HG02588 (cell line): ENCODE results near the gene PRR36.
"Not testable (repeated sequence)": the region's sequence is repeated elsewhere in the genome, so short reads cannot be mapped to it uniquely, and the experiment has no call there.

Experiments
- ATAC-seq: cut with Tn5 transposase; IDR thresholded peaks from one replicate; pipeline ENCODE4 v1.9.1; 2021; ENCODE audit warnings: mild to moderate bottlenecking, moderate library complexity; ENCODE audit not compliant: unreplicated experiment

The PRR36 gene

DNA sequence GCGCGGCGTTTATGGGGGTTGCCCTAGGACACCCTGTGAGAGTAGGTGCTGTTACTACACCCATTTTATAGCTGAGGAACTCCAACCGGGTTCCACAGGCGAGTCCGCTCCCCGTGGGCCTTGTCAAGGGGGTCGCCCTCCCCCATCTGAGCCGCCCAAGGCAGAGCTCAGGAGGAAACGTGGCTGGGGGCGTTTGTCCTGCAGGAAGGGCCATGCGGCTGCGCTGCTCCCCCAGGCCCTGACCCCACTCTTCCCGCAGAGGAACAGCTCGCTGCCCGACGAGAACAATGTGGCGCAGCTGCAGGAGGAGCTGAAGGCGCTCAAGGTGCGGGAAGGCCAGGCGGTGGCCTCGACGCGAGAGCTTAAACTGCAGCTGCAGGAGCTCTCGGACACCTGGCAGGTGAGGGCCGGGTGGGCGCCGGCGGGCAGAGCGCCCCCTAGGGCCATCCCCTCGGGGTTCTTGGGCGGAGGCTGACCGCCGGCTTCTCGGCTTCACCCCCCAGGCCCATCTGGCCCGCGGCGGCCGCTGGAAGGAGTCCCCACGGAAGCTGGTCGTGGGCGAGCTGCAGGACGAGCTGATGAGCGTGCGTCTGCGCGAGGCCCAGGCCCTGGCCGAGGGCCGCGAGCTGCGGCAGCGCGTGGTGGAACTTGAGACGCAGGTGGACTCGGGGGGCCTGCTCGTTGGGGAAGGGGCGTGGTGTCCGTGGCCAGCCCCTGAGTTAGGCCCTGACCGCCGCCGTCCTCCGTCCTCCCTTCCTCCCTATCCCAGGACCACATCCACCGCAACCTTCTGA is 12.4 kb downstream of the PRR36 start:
- ATAC-seq = no peak

DNA sequence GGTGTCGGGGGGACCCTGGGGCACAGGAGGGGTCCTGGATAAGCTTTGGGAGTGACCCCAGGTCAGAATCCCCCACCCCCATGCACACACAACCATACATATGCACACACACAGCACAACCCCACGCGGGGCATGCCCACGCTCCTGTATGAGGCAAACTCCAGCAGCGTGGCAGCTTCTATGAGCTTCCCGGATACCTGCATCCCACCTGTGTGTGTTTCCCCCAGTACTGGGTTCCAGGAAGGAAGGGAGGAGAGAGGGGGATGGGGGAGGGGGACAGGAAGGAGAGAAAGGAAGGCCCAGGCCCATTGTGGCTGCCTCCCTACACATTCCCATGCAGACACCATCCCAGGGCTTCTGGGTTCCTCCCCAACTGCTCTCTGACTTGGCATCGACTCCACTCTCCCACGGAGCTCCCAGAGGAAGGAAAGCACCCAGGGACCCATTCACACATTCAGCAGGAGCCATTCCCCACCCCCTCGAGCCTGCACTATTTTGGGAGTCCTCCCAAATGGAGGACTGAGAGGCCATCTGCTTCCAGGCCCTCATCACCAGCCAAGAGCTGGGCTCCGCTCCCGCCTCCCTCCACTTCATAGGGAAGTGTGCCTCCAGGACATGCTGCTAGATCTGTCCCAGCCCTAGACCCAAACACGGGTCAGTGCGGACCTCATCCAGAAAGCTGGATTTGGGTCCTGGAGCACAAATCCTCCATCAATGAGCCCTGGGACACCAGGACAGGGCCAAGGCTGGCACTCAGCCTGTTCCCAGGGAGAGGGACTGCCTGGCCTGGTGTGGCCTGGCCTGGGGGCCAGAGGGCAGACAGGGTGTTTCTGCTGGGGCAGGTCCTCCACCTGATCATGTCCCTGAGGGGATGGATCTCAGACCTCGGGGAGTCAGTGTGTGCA is 13.2 kb downstream of the PRR36 start:
- no peak for ATAC-seq

DNA sequence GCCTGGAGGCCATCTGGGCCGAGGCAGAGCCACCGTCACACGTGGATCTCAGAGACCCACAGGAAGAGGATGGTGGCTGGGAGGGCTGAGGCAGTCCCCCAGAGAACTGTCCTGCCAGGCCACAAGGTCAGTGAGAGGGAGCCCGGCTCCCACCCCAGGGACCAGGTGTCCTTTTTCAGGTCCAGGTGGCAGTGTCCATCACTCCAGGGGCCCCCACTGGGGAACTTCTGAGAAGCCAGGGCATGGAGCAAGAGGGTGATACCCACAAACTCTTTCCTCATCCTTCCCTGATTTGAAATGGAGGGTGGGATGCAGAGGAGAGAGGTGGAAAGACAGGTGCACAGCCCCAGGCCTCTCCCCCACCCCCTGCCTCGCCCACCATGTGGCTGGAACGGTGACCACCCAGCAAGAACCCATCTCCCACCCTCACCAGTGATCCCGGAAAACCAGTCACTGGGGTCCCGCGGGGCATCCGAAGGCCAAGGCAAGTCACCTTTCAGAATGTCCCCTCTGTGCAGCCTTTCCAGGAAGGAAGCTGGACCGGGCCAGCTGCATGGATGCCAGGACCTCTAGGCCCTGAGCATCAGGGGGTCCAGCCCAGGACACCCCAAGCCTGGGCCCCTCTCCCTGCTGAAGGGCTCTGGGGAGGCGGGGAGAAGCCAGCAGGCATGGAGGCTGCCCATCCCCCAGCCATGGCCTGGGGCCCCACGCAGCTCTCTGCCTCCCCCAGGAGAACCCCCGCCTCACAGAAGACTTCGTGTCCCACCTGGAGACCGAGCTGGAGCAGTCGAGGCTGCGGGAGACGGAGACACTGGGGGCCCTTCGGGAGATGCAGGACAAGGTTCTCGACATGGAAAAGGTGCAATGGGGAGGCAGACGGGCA is 14.1 kb downstream of the PRR36 start:
- ATAC-seq = no peak

DNA sequence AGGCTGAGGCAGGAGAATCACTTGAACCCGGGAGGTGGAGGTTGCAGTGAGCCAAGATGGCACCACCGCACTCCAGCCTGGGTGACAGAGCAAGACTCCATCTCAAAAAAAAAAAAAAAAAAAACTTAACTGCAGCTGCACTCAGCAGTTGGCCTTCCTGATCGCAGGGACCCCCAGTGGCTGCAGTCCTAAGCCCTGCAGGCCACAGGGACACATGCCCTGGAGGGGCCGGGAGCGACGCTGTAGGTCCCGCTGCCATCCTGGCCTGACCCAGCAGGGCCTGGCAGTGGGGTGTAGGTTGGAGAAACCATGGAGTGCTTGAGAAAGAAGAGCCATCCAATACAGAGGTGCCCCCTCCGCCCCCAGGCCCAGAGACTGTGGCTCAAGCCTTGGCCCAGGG is 15.1 kb downstream of the PRR36 start:
- ATAC-seq = not testable (repeated sequence)

DNA sequence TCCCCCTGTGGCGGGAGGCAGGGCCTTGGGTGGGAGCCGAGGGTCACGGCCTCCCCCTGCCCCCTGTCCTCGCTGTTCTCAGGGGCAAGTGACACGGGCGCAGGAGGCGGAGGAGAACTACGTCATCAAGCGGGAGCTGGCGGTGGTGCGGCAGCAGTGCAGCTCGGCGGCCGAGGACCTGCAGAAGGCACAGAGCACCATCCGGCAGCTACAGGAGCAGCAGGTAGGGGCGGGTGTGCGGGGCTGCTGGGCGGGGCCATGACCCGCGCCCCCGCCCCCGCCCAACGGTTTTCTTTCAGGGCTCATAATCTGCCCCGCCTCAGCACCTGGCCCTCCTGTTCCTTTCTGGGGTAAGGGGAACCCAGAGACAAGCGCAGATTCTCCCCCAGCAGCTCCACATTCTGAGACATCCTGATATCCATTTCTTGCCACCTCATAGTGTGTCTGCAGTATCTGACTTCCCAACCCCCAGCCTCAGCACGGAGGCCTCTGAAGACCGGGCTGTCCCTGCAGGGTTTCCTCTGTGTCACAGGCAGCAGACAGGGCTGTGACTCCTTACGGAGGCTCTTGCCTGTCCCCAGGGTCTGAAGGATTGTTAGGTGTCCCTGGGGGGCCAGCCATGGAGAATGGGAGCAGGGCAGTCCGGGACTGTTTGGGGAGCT is 15.9 kb downstream of the PRR36 start:
- ATAC-seq = no peak

DNA sequence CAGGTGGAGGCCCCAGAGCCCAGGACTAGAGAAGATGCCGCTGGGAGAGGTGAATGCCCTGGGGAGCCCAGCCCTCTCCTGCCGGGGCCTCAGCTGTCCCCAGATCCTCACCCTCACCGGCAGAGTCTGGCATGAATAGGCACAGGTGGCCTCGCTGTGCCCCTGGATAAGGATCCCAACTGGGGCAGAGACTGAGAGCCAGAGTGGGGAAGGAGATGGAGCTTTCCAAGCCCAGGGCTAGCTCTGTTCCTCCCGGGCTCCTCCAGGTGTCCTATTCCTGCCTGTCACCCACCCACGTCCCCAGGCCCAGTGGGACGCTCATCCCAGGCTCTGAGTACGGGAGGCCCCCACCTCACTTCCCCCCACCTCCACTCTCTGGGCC is 16.5 kb downstream of the PRR36 start:
- ATAC-seq = no peak

DNA sequence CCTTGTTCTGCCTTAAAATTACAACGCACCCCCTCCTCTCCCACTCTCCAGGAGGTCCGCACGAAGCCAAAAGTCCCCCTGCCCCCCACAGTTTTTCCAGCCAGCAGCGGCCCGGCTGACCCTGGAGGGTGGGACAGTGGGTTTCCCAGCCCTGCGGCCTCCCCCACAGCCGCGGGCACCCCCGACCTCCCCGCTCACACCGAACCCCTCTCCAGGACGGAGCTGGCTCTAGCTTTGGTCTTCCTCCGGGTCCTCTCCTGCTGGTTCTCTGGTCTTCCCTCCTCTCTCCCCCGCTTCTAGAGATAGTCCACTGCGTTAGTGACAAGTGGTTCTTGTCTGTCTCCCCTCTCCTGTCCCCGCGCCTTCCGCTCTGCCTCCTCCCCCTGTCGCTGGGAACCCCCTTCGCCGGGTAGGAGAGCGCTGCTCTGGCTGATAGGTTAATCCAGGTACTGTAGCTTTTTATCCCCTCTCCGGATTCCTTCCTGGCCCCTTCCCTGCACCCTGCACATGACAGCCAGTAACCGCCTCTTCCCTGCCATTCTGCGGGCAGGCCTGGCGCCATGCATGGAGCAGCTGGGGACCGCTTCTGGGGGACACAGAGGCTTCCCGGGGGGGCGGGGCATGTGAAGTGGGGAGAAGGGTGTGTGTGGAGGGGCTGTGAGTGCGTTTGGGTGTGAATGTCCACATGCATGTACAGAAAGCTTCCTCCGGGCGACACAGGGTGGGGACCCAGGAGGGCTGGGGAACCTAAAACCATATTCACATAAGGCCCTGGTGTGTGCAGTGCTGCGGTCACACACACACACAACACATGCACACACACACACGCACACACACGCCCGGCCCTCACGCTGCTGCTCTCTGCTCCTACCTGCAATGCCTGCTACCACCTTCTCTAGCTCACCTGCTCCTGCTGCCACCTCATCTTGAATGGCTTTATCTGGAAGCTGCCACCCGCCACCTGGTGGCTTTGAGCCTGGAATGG is 17.2 kb downstream of the PRR36 start:
- no peak for ATAC-seq

DNA sequence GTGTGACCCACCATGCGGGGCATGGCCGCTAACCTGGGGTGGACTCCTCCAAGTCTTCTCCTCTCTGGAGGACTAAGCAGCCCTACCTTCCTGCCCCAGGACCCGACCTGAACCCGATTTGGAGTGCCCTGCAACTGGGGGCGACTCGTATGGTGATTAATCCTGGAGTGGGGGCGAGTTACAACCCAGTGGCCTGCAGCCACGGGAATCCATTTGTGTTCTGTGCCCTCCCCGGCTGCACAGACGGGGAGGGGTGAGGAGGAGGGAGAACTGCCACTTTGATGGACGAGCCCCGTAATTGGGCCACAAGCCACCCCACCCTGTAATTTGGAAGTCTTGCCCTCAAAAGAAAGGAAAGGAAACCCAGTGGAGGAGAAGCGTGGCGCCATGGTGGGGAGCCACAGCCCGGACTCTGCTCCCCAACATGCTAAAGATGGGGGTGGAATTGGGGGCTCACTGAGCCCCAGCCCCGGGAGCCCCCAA is 18.0 kb downstream of the PRR36 start:
- no peak for ATAC-seq

DNA sequence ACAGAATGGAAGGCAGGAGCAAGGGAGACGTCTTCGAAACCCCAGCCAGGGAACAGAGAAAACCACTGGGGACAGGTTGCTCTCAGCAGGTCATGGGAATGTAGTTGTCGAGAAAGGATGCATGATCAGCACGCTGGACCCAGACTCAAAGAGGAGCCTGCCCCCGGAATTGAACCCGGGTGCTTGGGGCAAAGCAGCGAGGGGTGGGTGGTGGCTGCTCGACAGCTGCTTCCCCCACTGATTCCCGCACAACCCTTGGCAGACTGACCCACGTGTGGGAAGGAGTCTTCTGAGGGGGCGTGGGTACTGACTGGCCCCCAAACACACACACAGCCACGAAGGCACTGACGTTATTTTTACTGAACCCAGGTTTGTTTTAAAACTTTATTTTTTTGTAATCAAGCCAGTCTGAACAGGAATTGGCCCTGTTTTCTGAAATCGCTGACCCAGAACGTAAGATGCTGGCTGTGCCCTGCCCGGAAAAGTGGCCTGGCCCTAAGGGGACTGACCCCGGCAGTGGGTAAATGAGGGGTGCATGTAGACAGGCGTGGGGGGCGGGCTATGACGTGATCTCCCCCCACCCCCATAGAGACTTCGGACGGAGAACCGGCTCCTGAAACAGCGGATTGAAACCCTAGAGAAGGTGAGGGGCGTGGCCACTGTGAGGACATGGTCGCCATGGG is 18.6 kb downstream of the PRR36 start:
- no peak for ATAC-seq

DNA sequence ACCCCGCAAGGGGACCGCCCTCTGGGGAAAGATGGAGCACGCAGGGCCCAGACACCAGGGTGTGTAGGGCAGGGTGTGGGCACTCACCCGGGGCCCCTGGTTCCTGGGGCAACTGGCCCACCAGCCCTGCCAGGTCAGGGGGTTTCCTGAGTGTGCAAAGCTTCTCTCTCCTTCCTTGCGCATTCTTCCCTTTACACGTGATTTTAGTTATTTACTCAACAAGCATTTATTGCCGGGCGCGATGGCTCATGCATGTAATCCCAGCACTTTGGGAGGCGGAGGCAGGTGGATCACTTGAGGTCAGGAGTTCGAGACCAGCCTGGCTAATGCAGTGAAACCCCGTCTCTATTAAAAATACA is 20.4 kb downstream of the PRR36 start:
- ATAC-seq = no peak

DNA sequence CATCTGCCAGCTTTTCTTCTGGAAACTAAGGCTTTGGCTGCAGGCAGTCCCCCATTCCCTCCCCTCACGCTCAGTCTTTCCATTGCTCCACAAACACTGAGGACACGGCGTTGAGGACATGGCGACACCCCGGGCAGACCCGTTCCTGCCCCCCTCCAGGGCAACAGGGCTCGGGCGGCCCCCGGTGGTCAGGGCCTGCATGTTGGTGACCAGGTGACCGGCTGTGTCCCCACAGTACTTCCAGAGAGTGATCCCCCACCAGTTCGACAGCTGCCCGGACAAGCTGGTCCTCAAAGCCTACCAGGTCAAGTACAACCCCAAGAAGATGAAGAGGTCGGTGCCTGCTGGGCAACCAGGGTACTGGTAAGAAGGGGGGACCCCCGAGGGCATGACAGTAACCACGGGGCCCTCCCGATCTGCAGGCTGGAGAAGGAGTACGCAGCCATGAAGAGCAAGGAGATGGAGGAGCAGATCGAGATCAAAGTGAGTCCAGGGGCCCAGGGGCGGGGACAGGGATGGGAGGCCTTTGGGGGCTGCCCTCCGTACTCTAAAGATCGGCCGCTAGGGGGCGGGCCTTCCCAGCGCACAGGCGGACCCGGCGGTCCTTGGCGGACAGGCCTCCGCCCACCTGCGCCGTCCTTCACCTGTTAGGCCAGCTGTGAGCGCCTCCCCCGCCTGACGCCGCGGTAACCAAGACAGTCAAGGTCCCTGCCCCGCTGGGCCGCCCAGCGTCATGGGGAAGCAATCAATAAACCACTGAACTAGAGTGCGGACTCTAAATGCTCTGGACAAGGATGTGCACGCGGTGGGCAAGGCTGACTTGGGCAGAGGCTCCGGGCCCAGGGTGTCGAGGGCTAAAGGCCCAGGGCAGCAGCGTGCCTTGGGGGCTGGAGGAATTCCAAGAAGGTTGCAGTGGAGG is 21.1 kb downstream of the PRR36 start:
- no peak for ATAC-seq

DNA sequence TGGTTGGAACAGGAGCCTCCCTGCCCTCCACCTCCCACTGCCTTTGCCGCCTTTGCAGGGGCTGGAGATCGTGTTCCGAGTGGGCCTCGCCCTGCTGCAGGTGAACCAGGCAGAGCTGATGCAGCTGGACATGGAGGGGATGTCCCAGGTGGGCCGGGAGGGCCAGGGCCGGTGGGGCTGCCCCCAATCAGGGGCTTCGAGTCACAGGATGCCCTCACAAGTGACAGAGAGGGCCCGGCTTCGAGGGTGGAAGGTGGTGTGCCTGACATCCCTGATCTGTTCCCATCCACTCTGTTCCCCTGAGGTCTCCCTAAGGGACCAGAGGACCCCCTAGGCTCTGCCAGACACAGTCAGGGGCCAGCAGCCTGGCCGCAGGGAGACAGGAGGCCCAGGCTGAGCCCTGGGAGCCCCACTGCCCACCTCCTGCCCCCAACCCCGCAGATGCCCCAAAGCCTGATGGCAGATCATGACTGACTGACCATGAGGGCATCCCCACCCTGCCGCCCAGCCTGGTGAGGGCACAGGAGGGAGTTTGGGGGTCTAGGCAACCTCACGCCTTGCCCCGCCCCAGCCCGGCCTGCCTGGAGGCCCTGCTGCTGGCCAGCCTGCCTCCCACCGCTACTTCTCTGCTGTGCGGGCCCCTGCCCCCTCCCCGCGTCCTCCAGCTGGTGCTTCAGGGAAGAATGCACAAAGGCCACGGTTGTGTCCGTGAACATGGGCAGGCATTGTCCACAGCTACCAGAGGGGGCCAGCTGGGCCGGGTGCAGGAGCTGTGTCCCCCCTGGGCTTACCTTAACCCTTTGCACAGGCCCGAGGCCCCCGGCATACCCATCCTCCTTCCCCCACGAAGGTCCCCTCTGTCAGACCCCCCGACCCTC is 22.3 kb downstream of the PRR36 start:
- ATAC-seq = no peak

DNA sequence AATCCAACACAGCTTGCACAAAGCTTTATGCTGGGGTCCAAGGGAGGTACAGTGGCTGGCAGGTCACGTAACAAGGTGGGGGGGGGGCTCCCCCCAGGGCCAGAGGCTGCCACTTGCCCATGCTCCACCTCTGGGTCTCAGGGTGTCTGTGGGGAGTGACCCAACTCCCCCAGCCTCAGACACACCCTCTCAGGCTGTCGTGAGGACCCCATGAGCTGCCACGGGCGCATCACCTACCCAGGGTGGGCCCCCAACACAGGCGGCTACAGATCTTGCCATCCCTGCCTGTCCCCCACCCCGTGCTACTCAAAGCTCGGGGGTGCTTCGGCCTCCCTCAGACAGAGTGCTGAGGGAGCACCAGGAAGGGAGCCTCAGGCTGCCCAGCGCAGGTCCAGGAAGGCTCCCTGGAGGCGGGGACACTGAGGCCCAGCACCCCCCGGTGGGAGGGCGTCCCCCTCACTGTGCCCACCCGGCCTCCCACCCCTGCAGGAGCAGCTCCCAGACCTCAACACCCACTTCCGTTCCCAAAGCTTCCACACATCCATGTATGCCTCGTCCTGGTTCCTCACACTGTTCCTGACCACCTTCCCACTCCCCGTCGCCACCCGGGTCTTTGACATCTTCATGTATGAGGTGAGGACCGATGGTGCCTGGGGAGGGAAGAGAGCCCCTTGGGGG is 23.1 kb downstream of the PRR36 start:
- ATAC-seq = no peak

DNA sequence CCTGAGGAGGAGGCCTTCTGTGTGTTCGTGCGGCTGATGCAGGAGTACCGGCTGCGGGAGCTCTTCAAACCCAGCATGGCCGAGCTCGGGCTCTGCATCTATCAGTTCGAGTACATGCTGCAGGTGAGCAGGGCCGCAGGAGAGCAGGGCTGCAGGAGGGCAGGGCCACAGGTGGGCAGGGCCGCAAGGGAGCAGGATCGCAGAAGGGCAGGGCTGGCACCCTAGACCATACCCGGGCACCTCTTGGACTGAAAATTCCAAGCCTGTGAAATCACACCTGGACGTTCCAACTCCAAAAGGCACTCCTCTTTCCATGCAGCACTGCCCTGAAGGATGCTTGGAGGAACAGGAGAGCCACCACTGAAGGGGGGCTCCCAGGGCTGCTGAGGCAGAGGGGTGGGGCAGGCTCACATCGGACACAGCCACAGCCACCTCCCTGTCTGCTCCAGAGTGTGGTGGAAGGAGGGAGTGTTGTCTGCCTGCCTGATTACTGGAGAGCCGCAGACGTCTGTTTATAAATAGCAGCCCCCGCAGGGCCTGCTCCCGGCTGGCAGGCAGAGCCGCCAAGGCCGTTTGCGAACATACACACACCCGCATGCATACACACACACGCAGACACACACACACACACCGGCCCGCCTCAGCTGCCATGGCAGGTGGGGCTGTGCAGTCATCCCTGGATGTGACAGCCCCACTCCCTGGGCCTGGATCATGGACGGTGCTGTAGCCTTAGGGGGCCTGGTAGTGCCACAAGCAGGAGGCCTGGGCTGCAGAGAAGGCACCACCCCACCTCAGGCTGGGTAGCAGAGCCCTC is 24.0 kb downstream of the PRR36 start:
- no peak for ATAC-seq

DNA sequence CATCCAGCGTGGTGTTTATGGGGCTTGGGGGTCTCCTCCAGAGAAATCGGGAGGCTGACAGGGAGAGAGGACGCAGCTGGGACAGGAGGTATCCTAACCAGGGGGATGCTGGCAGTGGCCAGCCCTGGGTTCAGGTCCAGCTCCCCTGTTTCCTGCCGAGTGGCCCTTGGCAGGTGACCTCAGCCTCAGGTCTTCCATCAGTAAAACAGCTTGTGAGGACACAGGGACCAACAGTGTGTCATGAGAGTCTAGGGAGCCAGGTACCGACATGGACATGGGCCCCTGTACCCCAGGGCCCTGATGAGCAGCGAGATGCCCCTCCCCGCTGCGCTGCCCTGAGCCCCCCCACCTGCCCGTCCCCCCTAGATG is 24.6 kb downstream of the PRR36 start:
- no peak for ATAC-seq
